Skeletal muscle satellite cell (primary cell): ENCODE measurements around the gene NFKBIE.
A peak's percentile ranks its signal among the peaks of the same experiment; 100 is the strongest.

ENCODE experiments used
- H3K27me3 ChIP-seq: 2 replicates; pipeline ENCODE4 v1.7.0; 2013; ENCODE audit warnings: low read length; ENCODE audit not compliant: control insufficient read depth, insufficient read depth
- H3K36me3 ChIP-seq: 2 replicates; pipeline ENCODE4 v1.7.0; 2013; ENCODE audit warnings: mild to moderate bottlenecking, control low read depth, low read length; ENCODE audit not compliant: insufficient read depth
- H3K4me1 ChIP-seq: 2 replicates; pipeline ENCODE4 v1.7.0; 2013; ENCODE audit warnings: low read length; ENCODE audit not compliant: control insufficient read depth, insufficient read depth
- H3K4me2 ChIP-seq: 2 replicates; pipeline ENCODE4 v1.7.0; 2013; ENCODE audit warnings: mild to moderate bottlenecking, low read length
- H3K4me3 ChIP-seq: 2 replicates; pipeline ENCODE4 v1.7.0; 2013; ENCODE audit warnings: low read length
- H3K9ac ChIP-seq: 2 replicates; pipeline ENCODE4 v1.7.0; 2013; ENCODE audit warnings: mild to moderate bottlenecking, low read depth, low read length, moderate library complexity
- H3K9me3 ChIP-seq: replicated peaks from 2 replicates; pipeline ENCODE4 v1.7.0; 2013; ENCODE audit warnings: mild to moderate bottlenecking, control low read depth, low read length

NFKBIE gene

DNA sequence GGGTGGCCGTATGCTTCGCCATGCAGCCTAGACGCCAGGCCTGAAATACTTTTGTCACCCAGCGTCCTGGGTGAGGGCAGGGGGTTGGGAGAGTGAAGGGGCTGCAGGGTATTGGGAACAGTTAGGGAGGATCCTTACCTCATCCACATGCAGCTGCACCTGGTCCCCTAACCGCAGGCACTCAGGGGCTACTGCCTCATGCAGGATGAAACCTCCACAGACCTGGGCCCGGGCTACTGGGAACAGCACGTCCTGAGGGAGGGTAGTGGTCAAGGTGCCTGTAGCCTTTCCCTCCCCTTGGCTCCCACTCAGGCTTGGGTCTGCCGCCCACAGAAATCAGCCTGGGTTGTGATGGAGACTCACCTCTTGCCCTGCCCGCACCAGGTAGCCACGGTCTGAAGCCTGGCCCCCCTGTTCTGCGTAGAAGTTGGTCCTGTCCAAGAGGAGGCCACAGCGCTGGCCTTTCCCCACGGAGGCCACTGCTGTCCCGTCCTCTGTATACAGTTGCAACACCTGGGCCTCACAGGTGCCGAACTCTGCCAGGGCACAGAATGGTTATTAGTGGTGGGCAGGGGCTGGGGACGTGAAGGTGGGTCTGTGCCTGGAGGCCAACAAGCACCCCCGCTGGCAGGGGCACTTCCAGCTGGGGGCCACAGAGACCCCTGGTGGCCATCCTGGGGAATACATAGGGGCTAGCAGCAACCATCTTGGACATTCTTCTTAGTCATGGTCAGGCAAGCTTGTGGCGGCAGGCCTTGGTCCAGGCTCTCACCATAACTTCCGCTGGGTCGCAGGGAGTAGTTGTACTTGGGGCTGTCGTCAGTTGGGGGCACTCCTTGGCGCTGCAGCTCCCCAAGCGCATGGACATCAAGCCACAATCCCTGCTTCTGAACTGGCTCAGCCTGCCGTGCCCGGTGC is 39.2 kb upstream of the NFKBIE start:
- Histone ChIP-seq H3K36me3 (peaks cover 81% of the 10 kb centered on the region), H3K4me3 (no peak overlapping the region), H3K9me3 (no peaks in the 10 kb centered on the region), H3K9ac (no peak overlapping the region), H3K27me3 (no peaks in the 10 kb centered on the region), H3K4me1 (no peaks in the 10 kb centered on the region), H3K4me2 (no peak overlapping the region)

DNA sequence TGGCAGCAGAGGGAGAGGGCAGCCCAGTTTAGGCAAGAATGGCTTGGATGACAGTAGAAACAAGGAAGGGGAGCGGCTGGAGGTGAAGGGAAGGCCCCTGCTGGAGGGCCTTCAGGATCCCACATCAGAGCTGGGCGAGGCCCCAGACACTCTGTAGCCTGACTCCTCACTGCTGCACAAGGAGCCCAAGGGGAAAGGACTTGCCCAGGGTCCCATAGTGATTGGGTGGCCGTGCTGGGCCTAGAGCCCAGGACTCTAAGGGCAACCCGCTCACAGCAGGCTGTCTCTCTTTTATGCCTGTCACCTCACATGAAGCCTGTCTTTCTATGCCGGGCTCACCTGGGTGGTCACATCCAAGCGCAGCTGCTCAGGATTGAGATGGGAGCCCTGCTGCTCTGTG is 38.5 kb upstream of the NFKBIE start:
- Histone ChIP-seq H3K27me3 (peaks cover 2% of the 10 kb centered on the region), H3K9me3 (no peaks in the 10 kb centered on the region), H3K9ac (no peak overlapping the region), H3K4me1 (no peaks in the 10 kb centered on the region), H3K36me3 (peaks cover 74% of the 10 kb centered on the region), H3K4me2 (no peak overlapping the region), H3K4me3 (no peak overlapping the region)

DNA sequence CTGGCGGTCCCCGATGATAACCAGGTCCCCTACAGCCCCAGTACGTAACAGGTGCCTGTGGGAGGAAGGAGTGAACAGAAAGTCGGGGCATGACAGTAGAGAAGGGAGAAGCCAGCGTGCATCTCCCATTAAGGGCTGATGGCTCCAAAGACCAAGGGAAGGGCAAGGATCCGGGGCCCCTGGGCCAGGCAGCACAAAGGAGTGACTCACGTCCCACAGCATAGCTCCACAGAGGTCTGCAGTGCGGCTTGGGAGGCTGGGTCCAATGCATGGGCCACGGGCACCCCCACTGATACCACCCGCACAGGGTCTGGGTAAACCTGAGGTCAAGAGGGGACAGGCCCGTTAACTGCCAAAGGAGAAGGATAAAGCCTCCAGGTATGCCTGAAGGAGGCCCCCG is 37.5 kb upstream of the NFKBIE start:
- no peak overlapping the region for H3K4me3 ChIP-seq
- H3K27me3 ChIP-seq, result peaks cover 12% of the 10 kb centered on the region
- H3K36me3 ChIP-seq, result peaks cover 70% of the 10 kb centered on the region
- no peaks in the 10 kb centered on the region for H3K4me1 ChIP-seq
- no peaks in the 10 kb centered on the region for H3K9me3 ChIP-seq
- no peak overlapping the region for H3K4me2 ChIP-seq
- no peak overlapping the region for H3K9ac ChIP-seq

DNA sequence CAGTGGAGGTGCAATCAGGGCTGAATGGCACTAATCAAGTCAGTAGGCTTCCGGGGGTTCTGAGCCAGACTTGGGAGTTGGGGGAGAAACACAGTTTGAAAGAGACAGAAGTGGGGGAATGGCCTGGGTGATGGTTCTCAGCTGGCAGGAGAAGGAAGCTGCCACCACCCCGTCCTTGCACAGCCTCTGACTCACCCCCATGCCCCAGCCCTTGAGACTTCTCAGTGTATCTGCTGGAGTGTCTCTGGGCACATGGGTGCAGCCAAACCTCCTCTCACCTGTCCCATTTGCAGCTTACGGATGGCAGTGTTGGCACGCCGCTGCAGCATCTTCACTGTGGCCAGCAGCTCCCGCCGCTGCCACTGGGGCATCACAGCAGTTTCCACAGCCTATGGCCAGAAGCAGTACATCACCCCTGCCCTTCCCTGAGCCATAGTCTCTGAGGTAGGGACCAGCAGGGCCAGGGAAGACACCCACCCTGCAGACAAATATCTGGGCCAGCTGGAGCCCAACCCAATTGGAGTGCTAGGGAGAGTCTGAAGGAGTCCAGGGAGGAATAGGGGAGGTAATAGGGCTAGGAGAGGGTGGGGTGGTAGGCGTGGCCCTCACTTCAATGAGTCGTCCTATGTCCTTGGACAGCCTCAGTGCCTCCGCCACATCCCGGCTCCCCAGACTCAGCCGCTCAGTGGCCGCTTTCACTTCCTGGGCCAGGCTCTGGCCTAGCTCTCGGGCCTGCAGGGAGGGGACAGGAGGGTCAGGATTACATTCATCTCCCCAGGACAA is 36.6 kb upstream of the NFKBIE start:
- Histone ChIP-seq H3K27me3 (peaks cover 21% of the 10 kb centered on the region), H3K36me3 (peaks cover 61% of the 10 kb centered on the region), H3K9ac (no peak overlapping the region), H3K9me3 (no peaks in the 10 kb centered on the region), H3K4me3 (no peak overlapping the region), H3K4me1 (peaks cover 3% of the 10 kb centered on the region), H3K4me2 (no peak overlapping the region)

DNA sequence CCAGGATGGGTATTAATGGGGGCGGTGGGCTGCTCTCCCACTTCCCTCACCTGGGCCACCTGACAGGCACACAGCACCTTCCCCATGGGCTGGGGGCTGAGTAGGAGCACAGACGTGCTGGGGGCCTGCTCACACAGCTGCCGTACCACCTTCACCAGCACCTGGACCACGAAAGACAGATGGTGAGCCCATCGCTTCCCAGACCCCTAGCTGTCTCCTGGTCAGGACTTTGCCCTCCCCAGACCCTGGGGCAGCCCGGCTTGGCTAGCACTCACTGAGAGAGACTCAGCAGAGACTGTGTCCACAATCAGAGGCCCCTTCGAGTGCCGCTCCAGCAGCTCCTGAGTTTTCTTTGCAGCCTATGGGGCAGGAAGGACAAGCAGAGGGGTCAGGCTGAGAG is 35.8 kb upstream of the NFKBIE start:
- Histone ChIP-seq H3K9me3 (no peaks in the 10 kb centered on the region), H3K4me1 (peaks cover 3% of the 10 kb centered on the region), H3K27me3 (peaks cover 29% of the 10 kb centered on the region), H3K9ac (no peak overlapping the region), H3K4me2 (no peak overlapping the region), H3K4me3 (no peak overlapping the region), H3K36me3 (peaks cover 53% of the 10 kb centered on the region)

DNA sequence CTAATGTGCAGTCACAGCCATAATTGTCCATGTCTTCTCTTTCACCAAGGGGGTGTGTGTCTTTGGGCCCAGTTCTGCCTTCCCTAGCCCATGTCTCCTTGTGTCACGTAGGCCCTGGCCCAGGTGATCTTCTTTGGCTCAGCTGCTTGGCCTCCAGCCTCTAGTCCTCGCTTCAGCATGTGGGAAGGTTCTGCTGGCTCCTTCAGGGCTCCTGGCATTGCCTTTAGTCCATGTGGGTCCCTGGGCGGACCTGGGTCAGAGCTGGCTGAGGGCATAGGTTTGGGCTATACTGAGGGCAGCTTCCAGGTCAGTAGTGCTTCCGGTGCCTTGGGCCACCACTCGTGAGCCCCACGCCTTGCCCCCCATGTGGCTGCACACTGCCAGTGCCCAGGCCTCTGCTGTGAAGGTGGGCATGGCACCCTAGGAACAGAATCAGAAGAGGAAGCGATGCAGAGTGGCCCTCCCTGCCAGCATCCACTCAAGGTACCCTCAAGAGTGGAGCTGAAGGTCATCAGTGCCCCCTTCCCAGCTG is 35.0 kb upstream of the NFKBIE start:
- Histone ChIP-seq H3K4me1 (peaks cover 3% of the 10 kb centered on the region), H3K9me3 (no peaks in the 10 kb centered on the region), H3K36me3 (peaks cover 46% of the 10 kb centered on the region), H3K4me3 (no peak overlapping the region), H3K9ac (no peak overlapping the region), H3K4me2 (no peak overlapping the region), H3K27me3 (peaks cover 37% of the 10 kb centered on the region)

DNA sequence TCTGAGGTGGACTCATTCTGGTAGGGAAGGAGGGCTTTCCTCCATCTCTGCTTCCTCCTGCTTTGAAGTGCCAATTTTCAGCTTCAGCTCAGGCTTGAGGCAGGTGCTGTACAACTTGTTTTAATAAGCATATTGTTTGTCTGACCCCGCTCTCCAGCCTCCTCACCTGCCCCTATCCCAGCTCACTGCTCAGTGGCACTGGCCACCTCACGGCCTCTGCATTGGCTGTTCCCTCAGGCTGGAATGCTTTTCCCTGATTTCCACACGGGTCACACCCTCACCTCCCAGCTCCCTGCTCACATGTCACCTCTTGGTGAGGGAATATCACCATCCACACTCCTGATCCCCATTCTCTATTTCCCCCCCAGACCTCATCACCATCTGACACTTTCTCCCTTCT is 33.5 kb upstream of the NFKBIE start:
- Histone ChIP-seq H3K27me3 (peaks cover 44% of the 10 kb centered on the region), H3K4me3 (no peak overlapping the region), H3K4me2 (no peak overlapping the region), H3K4me1 (peaks cover 3% of the 10 kb centered on the region), H3K9me3 (no peaks in the 10 kb centered on the region), H3K9ac (no peak overlapping the region), H3K36me3 (peaks cover 32% of the 10 kb centered on the region)

DNA sequence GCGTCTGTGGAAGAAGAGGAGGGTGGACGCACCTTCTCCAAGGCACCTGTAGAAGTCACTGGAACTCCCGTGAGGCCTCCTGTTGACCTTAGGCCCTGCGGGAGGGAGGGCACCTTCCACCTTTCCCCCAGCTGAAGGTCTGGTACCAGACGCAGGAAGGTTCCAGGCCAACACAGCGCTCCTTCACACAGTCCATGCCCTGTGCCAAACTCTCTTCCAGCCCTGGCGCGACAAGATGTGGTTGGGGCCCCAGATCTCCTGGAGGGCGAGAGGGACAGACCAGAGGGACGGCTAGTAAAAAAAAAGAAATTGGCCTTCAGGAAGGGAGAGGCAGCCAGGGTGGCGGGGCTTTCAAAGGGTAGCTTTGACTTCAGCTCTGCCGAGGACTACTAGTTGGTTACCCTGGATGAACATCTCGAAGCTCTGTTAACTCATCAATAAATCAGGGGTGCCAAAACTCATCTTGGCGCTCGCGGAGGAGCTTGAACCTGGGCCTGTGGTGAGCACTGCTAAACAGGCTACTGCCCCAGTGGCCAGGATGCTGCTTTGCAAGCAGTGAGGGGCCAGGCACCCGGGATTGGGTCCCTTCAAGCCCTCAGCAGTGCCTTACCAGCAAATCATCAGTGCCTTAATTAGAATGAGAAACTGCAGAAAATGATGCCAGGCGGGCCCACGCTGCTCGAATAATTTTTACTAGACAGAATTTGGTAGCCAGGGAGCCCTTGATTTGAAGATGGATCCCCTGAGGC is 32.9 kb upstream of the NFKBIE start:
- Histone ChIP-seq H3K4me3 (peak overlapping the region; percentile 41), H3K27me3 (peaks cover 50% of the 10 kb centered on the region), H3K4me1 (peaks cover 3% of the 10 kb centered on the region), H3K36me3 (peaks cover 26% of the 10 kb centered on the region), H3K9ac (no peak overlapping the region), H3K9me3 (no peaks in the 10 kb centered on the region), H3K4me2 (peak overlapping the region; percentile 69)

DNA sequence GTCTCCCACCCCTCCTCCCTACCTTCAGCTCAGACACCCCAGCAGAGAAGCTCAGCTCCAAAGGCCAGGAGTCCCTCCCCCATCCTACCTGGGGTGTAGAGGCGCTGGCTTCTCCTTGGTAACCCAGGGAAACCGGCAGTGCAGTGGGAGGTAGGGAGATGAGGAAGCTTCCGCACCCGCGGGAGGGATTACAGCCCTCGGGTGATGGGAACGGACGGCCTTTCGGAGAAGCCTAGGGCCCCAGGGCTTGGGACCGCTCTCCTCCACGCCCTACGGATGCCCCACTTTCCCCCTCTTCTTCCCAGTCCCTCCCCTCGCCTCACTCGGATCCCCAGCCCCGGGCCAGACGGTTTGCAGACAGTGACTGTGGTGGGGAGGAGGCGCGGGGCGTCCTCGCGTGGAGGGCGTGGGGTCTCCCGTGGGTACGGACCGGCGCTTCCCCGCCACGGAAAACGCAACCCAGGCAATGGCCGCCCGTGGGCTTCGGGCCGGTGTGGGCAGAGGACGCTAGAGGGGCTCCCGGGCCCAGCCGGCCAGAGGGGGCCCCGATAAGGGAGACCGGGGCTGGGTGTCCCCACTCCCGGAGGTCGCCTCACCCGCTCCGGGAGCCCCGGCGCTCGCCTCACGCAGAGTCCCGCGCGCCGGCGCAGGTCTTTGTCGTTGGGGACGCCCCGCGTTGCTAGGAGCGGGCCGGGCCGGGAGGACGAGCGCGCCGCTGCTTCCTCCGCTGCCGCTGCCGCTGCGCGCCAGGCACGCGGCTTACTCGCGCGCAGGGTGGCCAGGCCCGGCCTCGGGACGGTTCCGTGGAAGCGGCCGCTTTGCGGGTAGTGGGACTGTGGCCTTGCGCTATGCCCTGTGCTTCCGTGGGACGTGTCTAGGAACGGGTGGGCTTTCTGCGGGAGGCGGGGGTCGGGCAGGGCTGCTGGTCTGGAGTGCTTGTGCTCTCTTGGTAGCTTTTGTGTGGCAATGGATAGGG is 32.0 kb upstream of the NFKBIE start:
- Histone ChIP-seq H3K4me3 (peak overlapping the region; percentile 41), H3K4me1 (peaks cover 3% of the 10 kb centered on the region), H3K9ac (no peak overlapping the region), H3K9me3 (no peaks in the 10 kb centered on the region), H3K36me3 (peaks cover 17% of the 10 kb centered on the region), H3K4me2 (peak overlapping the region; percentile 69), H3K27me3 (peaks cover 56% of the 10 kb centered on the region)
